GM18951 (cell line): ENCODE results near the gene DCAF11.

ENCODE experiments used
- POLR2A ChIP-seq: IDR thresholded peaks from 4 replicates; pipeline ENCODE4 v1.6.1; 2011; ENCODE audit warnings: mild to moderate bottlenecking; ENCODE audit not compliant: insufficient read length, insufficient read depth; ENCODE audit errors: extremely low read depth
- in situ Hi-C: fragments of 300-500 bp; cut with MboI; formaldehyde crosslinking; loops from one replicate; pipeline ENCODE4 v1.12.0; 2022; ENCODE audit warnings: low sequenced_read_pairs, mixed read lengths, inconsistent platforms; ENCODE audit not compliant: unreplicated experiment

Gene DCAF11

DNA sequence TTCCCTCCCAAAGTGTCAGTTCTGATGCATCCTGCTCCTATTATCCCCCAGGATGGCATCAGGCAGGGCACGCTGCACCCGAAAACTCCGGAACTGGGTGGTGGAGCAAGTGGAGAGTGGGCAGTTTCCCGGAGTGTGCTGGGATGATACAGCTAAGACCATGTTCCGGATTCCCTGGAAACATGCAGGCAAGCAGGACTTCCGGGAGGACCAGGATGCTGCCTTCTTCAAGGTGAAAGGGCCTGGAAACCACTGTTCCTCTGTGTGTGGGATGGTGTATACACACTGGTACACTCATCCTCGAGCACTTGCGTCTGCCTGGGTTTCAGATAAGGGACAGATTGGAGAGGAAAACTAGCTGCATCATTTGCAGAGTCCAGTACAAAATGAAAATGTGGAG, 47.5 kb downstream of the DCAF11 start:
- in situ Hi-C loops: no loop called here
- TF ChIP-seq POLR2A: no peak

DNA sequence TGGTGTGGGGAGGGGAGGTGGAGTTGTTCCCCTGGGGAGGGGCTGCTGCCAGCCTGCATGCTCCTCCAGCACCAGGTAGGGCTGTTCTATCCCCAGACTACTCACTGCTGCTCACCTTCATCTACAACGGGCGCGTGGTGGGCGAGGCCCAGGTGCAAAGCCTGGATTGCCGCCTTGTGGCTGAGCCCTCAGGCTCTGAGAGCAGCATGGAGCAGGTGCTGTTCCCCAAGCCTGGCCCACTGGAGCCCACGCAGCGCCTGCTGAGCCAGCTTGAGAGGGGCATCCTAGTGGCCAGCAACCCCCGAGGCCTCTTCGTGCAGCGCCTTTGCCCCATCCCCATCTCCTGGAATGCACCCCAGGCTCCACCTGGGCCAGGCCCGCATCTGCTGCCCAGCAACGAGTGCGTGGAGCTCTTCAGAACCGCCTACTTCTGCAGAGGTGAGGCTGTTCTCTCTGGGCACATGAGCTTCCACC, 50.0 kb downstream of the DCAF11 start:
- TF ChIP-seq POLR2A: no peak
- in situ Hi-C loops: no loop called here

DNA sequence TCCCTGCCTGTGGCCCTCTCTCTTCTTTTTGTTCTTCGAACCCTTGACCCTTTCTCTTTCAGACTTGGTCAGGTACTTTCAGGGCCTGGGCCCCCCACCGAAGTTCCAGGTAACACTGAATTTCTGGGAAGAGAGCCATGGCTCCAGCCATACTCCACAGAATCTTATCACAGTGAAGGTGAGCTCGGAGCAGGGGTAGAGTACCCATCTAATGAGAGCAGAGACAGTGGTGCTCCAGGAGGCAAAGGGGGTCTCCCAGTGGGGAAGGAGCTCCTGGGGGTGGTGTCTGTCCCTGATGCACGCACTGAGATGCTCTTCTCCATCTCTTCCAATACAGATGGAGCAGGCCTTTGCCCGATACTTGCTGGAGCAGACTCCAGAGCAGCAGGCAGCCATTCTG, 51.2 kb downstream of the DCAF11 start:
- no peak for TF ChIP-seq POLR2A
- in situ Hi-C loops: no loop called here

DNA sequence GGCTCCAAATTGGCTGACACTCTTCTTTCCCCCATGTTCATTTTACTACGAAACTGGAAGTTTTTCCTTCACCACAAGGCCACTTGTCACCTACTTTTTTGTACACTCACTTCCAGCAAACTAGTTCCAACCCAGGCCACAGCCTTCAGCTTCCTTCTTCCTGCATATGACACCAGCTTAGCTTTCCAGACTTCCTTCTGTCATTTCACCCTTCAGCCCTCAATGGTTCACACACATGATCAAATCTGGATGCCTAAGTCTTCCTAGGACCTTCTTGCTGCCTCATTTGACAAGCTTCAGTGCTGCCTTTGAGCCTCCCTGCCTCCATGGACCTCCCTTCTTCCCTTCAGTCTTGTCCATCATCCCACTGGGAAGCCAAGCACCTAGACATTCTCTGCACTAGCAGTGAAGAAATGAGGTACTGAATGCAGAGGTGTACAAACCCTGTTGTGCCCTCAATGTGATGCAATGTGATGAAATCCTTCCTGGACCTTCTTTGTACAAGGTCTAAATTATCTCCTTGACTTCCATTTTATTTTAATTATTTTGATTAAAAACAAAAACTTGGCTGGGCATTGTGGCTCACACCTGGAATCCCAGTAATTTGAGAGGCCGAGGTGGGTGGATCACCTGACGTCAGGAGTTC, 53.0 kb downstream of the DCAF11 start:
- in situ Hi-C loops: no loop called here
- no peak for TF ChIP-seq POLR2A

DNA sequence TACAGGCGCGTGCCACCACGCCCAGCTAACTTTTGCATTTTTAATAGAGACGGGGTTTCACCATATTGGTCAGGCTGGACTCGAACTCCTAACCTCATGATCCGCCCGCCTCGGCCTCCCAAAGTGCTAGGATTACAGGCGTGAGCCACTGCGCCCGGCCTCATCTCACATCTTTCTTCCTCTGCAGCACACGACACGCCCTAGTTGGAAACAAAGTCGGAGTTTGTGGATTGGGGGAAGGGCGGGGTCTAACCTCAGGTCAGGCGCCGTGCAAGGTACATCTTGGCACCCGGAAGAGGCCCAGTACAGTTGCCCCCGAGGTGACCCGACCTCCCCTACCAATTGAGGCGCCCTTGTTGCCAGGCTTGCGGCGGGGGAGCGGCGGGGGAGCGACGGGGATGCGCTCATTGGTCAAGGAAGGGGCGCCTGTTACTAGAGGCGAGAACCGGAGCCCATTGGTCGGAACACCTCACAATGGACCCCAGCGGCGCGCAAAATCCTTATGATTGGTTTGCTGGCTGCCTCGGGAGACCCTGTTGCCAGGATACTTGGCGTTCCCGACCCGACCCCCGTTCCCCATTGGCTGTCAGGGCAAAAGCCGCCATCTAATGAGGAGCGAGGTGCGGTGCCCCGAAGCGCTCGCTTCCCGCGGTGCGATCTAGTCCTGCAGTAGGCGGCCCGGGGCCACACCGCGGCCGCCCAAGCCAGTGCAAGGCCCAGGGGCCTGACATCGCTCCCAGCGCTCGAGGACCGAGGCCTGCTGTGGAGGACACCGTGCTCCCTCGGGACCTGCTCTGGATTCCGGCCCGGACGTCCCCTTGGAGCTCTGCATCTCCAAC, 57.1 kb downstream of the DCAF11 start, which contains the start of gene REC8:
REC8 (plus strand) TSS at position 659 of the 839 bp plus-strand sequence. CDS start 473 bp downstream, outside the sequence.
- in situ Hi-C loops: no loop called here
- peak; percentile 59 for TF ChIP-seq POLR2A

DNA sequence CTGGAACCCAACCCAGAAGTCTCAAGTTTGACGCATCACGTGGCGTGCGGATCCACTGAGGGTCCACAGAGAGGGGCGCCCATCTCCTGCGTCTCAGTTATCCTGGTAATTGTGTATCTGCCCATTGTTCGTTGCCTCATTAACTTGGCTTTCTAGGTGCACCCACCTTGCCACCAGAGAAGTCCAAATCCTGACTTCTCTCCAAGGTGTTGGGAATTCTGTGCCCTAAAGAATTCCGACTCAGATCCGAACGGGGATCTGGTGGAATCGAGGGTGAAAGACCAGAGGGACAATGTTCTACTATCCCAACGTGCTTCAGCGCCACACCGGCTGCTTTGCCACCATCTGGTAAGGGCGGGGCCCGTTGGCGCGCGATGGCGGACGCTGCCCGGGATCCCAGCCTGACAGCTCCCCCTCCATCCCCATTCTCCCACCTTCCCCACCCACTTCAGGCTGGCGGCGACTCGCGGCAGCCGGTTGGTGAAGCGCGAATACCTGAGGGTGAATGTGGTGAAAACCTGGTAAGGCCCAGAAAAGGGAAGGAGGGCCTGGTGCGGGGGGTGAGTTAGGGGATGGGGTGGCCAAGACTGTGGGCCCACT, 57.8 kb downstream of the DCAF11 start:
- in situ Hi-C loops: no loop called here

DNA sequence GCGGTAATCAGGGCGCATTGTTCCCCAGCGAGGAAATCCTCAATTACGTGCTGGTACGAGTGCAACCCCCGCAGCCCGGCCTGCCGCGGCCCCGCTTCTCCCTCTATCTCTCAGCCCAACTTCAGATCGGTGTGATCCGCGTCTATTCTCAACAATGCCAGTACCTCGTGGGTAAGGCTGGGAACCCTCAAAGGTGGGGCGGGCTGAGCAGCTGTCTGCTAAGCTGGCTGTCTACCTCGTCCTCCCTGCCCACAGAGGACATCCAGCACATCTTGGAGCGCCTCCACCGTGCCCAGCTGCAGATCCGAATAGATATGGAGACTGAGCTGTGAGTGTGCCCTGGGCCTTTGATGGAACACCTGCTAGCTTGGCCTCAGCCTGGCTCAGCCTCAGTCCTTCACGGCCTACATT, 58.3 kb downstream of the DCAF11 start:
- peak; percentile 13 for TF ChIP-seq POLR2A

More for the DNA sequence above, 57.8 kb downstream of the DCAF11 start:
- no peak for TF ChIP-seq POLR2A

More for the DNA sequence above, 58.3 kb downstream of the DCAF11 start:
- in situ Hi-C loops: no loop called here
